GM21515 (cell line): ENCODE results near the gene FOXI2.

Experiments used
- ATAC-seq: cut with Tn5 transposase; IDR thresholded peaks from one replicate; pipeline ENCODE4 v1.9.1; 2021; ENCODE audit not compliant: unreplicated experiment

The FOXI2 gene

GRCh38 chr10:127736915-127737562 lies at the start of gene FOXI2:
Gene FOXI2 (plus strand): TSS chr10:127737185. CDS start chr10:127737274, 89 bp downstream.
- no peak for ATAC-seq

- ATAC-seq: no peak
These were observed 49.4 kb upstream of the FOXI2 start for GRCh38 chr10:127687548-127687947.

GRCh38 chr10:127690176-127690835 lies 46.7 kb upstream of the FOXI2 start:
- no peak for ATAC-seq

- no peak for ATAC-seq
These were observed 42.3 kb upstream of the FOXI2 start for GRCh38 chr10:127694580-127695193.

- ATAC-seq: no peak
These were observed 41.6 kb upstream of the FOXI2 start for GRCh38 chr10:127695431-127695830.

GRCh38 chr10:127698886-127699285 lies 38.1 kb upstream of the FOXI2 start:
- no peak for ATAC-seq

GRCh38 chr10:127699311-127699710 lies 37.7 kb upstream of the FOXI2 start:
- ATAC-seq: no peak

- no peak for ATAC-seq
These were observed 34.7 kb upstream of the FOXI2 start for GRCh38 chr10:127702271-127702670.

- ATAC-seq: no peak
These were observed 21.7 kb upstream of the FOXI2 start for GRCh38 chr10:127715249-127715648.

- ATAC-seq: no peak
These were observed 21.1 kb upstream of the FOXI2 start for GRCh38 chr10:127715782-127716378.

- ATAC-seq: no peak
These were observed 16.8 kb upstream of the FOXI2 start for GRCh38 chr10:127720142-127720541.

- no peak for ATAC-seq
These were observed 16.1 kb upstream of the FOXI2 start for GRCh38 chr10:127720903-127721302.

GRCh38 chr10:127734753-127735152 lies 2.2 kb upstream of the FOXI2 start:
- no peak for ATAC-seq

GRCh38 chr10:127735156-127735555 lies 1.8 kb upstream of the FOXI2 start:
- no peak for ATAC-seq

GRCh38 chr10:127735723-127736221 lies 1.2 kb upstream of the FOXI2 start:
- no peak for ATAC-seq

- no peak for ATAC-seq
These were observed 617 bp upstream of the FOXI2 start for GRCh38 chr10:127736222-127736914.

- ATAC-seq: no peak
These were observed 852 bp downstream of the FOXI2 start for GRCh38 chr10:127737563-127738511.

- no peak for ATAC-seq
These were observed 1.8 kb downstream of the FOXI2 start for GRCh38 chr10:127738512-127739424.

- ATAC-seq: no peak
These were observed 2.9 kb downstream of the FOXI2 start for GRCh38 chr10:127739908-127740307.
